NOMO-1 treated with DMSO at 0.1 percent for 48 hours (cell line): ENCODE data around the gene ABLIM2.

Experiments
- DNase-seq: peaks from one replicate; lab custom pipeline; 2025; ENCODE audit not compliant: unreplicated experiment; lab: John Stamatoyannopoulos, UW

Gene ABLIM2

DNA sequence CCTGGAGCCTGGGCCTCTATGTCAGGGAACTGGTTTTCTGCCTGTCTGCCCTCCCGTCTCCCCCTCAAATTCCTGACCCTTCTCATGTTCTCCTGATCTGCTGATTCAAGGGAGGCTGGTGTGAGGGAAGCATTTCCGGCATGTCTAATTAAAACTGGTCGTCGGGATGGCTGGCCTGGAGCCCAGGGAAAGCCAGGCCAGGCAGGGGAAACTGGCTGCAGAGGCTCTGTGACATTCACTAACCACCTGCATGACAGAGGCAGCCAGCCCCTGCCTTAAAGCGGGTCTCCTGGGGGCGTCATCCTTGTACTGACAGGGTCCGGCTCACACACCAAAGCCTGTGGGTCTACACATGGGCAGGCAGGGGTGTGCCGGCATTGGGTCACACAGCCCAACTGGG, 35.2 kb downstream of the ABLIM2 start:
- DNase-seq: no peak

DNA sequence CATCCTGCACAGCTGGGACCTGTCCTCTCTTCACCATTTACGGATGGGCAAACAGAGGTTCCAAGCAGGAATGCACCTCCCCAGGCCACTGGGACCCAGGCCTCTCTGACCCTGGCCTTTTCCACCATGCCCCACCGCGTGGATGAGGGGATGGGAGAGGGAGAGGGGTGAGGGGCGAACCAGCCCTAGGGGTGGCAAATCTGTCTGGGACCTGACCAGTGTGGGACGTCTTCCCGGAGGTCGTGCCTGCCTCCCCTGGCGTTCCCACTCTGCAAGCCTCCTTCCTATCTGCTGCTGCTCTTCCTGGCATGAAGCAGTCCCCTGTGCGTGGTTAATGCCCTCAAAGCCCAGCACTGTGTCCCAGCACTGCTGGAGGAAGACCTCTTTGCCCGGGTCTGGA, 35.9 kb downstream of the ABLIM2 start:
- no peak for DNase-seq

DNA sequence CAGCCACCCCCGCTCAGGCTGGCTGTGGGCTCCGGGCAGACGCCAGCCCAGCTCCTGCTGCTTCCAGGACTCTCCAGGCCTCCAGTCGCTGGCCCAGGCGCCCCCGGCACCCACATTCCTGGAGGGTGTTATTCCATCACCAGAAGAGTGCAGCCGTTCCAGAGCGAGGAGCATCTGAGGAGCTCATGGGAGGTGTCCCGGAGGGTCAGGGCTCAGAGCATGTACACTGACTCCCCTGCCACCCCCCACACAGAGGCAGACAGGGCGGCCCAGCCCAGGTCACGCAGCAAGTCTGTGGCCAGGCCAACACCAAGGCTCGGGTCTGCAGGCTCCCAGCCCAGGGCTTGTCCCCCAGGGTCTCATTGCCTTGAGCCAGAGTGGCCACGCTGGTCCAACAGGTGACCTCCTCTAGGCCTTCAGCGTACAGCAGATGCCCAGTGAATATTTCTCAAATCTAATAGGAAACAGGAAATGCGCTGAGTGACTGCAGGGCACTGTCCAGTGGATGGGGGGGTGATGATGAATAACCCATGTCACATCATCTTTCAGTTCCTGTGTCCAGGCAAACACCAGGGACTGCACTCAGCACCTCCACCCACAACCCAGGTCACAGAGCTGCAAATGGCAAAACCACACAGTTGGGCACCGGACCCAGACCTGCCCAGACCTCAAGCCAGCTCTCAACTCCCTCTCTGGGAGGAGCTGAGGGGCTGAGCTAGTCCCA, 37.2 kb downstream of the ABLIM2 start:
- DNase-seq: no peak

DNA sequence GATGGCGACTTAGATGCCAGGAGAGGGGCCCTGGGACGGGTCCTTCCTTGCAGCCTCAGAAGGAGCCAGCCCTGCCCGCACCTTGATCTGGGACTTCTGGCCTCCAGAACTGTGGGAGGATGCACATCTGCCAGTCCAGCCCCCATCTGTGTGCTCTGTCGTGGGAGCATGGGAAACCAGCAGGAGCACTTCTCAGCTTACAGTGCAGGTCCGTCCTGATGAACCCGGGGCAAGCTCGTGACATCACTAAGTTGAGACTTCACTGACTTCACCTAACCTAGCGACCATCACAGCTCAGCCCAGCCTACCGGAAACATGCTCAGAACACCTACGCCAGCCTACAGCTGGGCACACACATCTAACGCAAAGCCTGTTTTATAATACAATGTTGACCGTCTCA, 38.1 kb downstream of the ABLIM2 start:
- DNase-seq: no peak

DNA sequence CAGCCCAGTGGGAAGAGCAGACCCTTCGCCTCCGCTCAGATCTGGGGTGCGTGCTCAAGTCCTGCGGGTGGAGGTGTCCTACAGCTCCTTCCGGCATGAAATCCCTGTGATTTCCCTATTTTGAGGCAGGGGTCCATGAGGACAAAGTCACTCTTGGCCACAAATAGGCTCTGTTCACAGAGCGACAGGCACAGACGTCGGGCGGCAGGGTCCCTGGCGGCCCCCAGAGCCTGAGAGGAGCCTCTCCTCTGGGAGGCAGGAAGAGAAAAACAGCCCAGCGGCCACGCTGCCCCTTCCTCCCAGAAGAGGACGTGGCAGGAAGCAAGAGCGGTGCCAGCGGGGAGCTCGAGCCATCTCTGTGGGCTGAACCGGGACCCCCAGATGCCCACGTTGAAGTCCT, 38.7 kb downstream of the ABLIM2 start:
- no peak for DNase-seq

DNA sequence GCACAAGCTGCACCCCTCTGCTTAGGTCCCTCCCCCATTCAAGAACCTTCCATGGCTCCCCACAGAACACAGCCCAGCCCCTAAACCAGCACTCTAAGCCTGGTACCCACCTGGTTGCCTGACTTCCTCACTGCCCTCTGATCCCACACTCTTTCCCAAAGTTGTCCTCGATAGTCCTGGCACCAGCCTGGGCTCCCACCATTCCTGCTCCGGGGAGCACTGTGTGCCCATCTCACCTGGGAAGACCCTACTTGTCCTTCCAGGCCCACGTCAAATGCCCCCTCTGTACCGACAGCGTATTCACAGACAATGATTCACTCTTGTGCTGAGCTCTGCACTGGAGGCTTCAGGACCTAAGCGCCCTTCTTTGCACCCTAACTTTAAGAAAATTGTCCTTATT, 40.1 kb downstream of the ABLIM2 start:
- DNase-seq: no peak

DNA sequence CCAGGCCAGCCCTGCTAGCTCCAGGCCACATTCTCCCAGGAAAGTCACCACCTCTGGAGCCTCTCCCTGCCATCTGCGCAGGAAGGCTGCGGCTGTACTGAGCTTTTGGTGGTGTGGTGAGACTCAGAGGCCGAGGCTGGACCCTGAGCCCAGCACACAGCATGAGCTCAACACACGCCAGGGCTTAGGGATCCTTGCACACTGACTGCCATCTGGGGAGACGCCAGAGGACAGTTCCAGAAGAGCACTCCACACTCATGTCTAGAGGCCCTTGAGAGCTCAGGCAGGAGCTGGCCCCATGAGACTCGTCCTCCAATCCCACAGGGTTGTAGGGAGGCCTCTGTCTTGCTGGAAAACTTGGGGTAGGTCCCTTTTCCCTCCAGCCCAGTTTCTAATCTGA, 40.6 kb downstream of the ABLIM2 start:
- DNase-seq: no peak

DNA sequence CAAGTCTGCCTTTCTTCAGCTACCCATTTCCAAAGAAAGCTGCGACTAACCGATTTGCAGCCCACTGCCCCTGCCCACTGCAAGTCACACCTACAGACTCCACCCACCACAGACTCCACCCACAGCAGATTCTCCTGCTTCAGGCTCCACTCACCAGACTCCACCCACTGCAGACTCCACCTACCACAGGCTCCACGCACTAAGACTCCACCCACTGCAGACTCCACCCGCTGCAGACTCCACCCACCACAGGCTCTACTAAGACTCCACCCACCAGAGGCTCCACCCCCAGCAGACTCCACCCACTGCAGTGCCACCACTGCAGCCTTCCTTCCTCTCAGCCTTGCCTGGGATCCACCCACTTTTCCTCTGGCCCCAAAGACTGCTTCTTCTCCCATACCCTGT, 41.3 kb downstream of the ABLIM2 start:
- no peak for DNase-seq

DNA sequence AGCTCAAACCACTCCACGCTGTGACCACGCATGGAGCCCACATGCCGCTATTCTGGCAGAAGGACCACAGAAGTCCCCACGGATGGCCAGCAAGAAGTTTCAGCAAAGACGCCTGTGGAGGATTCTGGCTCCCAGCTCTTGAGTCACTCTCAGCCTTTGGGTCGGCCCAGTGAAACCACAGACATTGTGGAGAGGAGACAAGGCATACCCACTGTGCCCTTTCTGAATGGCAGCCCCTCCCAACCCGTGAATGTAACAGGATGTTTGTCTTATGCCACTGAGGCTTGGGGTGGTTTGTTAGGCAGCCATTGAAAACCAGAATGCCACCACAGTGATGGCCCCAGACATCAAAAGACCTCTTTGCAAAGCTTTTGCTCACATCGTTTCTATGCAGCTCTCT, 42.7 kb downstream of the ABLIM2 start:
- DNase-seq: no peak

DNA sequence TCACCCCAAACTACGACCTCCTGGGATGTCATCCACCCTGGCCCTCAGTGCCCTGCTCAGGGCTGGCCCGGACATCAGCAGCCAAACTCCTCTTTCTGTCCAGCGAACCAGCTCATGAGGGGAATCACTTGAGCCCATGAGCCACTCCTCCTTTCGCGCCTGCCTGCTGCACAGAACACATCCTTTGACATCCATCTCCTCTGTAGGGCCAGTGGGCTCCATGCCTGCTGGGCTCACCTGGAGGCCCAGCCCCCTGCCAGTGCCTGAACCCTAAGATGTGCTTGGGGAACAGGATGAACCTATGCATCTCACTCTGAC, 43.5 kb downstream of the ABLIM2 start:
- DNase-seq: no peak

DNA sequence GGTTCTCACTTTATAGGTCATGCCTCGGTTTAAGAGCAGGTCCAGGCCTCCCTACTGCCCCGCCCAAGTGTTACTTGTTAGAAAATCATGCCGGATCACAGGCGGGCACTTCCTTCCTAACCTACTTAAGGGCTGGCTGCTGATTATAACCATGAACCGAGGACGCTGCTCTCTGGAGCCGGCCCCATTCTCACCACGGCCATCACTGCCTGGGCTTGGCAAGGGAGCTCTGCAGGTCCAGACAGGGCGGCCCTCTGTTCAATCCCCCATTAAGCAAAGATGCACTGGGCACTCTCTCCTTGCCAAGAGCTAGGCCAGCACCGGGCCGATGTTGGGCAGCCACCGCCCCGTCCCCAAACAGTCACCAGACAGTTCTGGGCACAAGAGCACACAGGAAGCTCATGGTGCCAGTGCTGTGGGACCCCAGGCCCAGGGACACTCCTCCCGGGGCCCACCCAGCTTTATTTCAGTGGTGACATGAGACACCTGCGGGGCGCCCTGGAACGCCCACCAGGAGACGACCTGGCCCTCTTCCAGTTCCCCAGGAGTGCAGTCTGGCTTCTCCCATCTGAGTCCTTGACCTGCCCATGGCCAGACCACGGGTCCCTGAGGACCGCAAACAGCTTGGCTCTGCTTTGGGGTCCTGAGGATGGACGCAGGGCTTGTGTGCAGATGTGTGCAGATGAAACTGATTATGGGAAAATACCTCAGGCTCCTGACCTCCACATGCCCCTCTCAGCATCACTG, 44.0 kb downstream of the ABLIM2 start:
- DNase-seq: no peak

DNA sequence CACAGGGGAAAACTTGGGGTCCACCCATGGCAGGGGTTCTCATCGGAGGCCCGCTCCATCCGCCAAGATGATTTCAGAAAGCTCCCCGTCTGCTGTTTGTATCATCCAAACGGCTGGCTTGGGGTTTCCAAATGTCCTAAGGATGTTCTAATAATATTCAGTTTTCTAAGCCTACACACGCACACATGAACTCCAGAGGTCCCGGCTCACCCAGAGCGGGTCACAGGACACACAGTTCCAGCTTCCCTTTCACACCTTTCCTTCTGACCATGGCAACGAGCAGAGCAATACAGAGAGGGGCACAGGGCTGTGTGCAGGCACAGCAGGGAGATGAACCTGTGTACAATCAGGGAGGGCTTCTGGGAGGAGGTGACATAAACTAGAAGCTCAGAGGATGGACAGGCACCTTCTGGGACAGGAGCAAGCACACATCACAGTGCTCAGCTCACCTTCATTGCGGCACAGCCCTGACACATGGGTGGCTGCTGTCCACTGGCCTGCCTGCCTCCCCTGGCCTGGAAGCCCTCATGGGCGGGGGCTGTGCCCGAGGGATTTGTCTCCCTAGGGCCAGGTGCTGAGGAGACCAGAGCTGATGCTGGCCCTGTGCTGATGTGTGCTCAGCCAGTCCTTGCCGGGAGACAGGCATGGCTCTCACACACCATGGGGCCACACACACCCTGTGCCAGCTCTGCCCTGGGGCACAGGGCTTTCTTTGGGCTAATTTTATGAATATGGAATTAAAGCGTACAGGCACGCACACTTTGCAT, 44.8 kb downstream of the ABLIM2 start:
- DNase-seq: no peak

DNA sequence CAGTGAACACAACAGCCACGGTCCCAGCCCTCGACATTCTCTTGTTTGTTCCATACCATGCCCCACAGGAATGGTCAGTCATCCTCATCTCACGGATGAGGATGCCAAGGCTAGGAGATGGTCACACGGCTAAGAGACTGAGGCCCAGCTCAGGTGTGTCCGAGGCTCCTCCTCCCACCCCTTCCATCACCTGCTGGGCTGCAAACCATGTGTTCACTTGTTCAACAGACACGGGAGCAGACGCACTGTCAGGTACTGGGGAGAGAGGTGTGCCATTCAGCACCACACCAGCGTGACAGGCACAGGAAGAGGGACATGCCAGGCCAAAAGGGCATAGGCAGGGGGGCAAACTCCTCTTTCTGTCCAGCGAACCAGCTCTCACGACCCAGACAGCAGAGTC, 45.9 kb downstream of the ABLIM2 start:
- DNase-seq: no peak

DNA sequence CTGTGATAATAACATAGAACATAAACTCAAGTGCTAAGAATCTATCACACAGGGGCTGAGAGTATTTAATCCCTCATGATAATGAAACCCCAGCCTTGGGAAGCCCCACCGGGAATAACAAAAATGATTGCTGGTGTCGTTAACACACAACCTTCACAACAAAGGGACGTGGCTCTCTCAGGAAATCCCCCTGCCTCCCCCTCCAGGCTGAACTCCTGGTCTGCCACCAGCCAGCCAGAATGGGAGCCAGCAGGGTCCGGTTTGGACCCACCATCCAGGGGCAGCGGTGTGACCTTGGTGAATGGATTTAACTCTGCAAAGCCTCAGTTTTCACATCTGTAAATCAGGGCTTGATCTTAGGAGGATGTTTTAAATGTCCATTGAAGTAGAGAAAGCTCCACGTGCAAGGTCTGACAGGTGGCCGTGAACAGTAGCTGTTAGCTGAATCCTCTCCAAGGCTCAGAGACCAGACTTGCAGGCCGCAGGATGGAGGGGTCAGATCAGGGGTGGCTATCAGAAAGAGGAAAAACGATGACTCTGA, 46.5 kb downstream of the ABLIM2 start:
- no peak for DNase-seq

DNA sequence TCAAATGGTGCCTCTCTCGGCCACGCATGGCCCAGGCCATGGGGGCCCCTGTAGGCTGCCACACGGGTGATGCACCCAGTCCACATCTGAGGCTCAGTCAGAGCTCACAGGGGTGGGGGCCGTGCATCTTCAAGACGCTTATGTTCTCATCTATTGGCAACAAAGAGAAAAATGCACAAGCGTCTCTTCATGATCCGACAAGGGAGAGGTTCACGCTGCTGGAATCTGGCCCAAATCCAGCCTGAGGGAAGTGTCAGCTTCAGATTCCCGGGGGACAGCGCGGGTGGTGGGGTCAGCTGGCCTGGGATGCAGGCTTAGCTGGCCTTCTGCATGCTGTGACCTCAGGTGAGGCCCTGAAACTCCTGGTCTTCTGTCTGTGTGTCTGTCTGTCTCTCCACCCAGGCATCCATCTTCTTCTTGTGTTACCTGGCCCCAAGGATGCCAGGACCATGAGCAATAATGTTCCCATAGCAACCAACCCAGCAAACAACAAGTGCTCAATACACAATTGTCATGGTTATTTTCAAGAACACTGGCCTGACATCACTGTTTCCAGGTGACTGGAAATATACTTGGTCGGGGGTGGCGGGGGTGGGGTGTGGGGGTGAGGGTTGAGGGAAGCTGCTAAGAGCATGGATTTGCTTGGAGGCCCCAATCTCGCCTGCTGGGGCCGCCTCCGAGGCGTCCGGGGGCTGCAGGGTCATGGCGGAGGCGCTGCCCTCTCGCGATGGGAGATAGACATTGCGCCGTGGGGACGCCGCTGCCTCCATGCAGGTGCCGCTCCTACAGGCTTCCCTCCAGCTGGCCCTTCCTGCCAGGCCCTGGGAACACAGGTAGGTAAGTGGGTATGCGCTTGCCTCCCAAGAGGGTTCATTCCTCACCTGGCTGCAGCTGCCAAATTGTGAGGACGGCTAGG, 48.3 kb downstream of the ABLIM2 start:
- no peak for DNase-seq

DNA sequence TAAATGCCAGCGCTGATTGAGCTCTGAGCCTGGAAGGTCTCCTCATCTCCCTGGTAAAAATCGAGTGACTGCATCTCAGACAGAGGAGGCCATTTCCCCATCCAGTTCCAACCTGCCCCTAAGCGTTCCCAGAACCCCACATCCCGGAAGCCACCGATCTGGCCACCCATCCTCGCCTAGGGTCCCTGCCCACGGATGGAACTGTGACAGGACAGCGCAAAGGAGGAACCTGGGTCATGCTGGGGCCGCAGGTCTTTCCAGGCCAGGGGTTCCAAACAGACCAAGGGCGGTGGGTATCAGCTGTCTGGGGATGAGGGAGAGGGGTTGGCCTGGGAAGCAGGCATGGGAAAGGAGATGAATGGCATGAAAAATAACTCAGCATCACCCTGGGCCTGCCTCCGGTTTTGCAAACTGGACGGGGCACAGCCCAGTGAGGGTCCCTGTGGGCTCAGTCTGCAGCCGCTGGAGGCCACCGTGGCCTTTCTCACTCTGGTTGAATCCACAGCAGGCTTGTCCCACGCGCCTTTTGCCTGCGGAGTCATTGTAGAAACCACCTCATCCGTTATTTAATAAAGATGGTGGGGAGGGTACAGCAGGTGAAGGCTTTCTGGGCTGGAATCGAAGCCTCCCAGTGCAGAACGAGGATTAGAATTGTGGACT, 49.1 kb downstream of the ABLIM2 start:
- no peak for DNase-seq

DNA sequence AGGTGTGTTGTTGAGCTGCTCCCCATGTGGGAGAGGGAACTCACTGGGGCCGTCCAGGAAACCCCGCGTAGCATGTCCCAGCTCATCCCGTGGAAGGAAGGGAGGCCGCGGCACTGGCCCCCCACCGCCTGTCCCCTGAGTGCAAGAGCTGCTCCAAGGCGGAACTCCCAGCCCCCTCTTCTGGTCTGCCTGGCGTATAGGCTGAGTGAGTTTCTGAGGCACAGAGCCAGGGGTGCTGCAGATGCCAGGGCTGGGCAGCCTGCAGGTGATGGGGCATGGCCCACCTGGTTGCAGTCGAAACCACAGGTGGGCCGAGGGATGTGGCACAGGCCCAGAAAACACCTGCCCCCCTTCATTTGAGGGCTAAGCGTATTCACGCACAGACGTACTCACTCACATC, 49.6 kb downstream of the ABLIM2 start:
- no peak for DNase-seq

DNA sequence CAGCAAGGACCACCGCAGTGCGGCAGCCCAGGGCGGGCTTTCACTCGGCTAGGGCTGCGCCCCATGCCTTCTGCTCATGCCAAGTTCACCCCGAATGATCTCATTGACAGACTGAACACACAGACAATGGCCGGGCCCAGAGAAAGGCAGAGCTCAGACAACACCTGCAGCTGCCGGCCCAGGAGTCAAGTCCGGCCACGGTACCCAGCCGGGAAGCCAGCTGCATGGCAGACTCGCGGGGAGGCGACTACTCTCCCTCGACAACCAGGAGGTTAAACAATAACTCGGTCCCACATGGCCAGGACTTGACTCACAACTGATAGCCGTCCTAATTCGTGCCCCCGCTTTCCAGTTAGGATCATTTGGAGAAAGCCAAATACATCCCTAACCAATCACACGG, 50.4 kb downstream of the ABLIM2 start:
- DNase-seq: no peak

DNA sequence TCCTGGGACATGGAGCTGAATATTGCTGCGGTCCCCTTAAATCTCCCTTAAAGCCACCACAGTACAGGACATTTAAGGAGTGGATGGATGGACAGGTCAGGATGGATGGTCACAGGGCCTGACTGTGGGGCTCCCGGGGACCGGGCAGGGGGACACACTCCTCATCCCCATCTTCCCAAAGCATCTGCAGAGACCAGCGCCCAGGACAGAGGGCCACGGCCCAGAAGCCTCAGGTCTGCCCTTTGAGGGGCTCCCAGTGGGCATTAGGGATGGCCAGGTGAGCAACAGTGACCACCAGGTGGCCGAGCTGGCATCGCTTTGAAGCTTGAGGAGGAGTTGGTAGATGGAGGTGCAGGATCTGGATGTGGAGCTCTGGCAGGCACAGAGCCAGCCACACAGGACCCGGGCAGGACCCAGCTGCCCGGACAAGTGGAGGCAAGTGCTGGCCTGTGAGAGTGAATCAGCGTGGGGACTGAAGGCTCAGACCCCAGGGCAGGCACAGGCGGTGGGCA, 51.4 kb downstream of the ABLIM2 start:
- no peak for DNase-seq

DNA sequence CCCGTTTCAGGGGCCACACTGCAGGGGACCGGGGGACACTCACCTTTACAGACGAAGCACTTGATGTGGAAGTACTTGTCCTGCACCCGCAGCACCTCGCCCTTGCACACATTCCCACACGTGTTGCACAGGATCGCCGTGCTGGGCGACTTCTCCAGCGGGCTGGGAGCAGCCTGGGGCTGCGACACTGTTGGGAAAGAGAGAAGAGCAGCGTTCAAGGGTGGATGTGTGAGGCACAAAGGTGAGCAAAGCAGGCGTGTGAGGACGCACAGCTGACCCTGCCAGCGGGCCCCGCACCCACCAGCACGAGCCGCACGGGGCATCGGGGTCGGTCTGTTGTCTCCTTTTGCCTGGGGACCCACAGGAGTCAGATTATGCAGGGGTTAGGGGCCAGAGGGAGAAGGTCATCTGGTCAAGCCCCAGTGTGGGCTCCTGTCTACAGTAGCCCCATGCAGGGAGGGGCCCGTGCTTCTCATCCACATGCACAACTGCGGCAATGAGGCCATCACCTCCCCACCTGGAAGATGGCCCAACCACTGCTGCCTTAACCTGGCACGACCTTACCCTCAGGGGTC, 52.1 kb downstream of the ABLIM2 start:
- no peak for DNase-seq
